HG02678 (cell line): ENCODE measurements around the gene NDUFS8.

Experiments
- ATAC-seq: cut with Tn5 transposase; IDR thresholded peaks from one replicate; pipeline ENCODE4 v1.9.1; 2021; ENCODE audit warnings: mild to moderate bottlenecking, moderate library complexity; ENCODE audit not compliant: unreplicated experiment

NDUFS8 gene

DNA sequence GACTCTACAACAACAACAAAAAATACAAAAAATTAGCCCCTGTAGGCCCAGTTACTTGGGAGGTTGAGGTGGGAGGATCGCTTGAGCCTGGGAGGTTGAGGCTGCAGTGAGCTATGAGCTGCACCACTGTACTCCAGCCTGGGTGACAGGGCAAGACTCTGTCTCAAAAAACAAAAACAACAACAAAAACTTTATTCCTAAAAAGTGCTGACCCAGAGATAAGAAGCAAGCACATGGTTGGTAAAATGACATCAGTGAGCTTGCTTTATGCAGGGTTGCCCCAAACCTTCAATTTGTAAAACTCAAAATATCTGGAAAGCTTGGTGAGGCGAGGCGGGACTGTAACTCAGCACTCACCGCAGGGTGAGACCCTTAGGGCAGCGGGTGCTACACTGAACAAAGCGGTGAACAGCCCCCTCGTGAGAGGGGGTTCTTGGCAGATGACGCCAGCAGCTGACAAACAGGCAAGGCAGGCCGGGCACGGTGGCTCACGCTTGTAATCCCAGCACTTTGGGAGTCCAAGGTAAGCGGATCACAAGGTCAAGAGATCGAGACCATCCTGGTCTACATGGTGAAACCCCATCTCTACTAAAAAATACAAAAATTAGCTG is 4.9 kb downstream of the NDUFS8 start:
- ATAC-seq = no peak

DNA sequence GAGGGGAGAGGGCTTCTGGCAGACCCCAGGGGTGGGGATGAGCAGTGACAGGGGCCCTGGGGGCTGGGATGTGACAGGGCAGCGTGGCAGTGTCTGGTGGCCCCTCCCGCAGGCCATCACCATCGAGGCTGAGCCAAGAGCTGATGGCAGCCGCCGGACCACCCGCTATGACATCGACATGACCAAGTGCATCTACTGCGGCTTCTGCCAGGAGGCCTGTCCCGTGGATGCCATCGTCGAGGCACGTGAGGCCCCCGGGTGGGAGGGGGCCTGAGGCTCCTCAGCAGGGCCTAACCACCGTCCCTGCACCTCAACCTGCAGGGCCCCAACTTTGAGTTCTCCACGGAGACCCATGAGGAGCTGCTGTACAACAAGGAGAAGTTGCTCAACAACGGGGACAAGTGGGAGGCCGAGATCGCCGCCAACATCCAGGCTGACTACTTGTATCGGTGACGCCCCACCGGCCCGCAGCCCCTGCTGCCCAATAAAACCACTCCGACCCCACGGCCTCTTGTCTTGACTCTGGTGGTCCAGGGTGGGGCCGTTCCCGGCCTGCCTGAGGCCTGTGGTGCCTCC is 5.7 kb downstream of the NDUFS8 start:
- no peak for ATAC-seq

DNA sequence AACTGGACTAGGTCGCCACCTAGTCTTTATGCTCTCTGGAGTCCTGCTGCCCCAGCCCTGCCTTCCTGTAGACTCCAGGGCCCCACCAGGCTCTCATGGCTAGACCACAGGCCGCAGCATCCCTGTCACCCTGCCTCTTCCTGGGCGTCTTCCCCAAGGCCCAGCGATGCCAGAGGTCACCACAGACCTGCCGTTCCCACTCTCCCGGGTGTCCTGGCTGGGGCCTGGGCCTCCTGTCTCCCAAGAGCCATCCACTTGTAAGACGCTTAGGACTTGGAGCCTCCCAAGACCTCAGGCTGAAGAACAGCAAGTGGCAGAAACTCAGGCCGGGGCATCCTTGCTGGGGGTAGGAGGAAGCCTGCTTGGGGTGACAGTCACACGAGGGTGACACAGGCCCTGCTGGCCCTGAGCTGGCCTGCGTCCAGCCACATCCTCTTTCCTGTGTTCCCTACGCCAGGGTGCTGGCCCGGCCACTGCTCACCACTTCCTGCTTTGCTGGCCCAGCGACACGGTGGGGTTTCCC is 6.3 kb downstream of the NDUFS8 start:
- ATAC-seq = no peak

DNA sequence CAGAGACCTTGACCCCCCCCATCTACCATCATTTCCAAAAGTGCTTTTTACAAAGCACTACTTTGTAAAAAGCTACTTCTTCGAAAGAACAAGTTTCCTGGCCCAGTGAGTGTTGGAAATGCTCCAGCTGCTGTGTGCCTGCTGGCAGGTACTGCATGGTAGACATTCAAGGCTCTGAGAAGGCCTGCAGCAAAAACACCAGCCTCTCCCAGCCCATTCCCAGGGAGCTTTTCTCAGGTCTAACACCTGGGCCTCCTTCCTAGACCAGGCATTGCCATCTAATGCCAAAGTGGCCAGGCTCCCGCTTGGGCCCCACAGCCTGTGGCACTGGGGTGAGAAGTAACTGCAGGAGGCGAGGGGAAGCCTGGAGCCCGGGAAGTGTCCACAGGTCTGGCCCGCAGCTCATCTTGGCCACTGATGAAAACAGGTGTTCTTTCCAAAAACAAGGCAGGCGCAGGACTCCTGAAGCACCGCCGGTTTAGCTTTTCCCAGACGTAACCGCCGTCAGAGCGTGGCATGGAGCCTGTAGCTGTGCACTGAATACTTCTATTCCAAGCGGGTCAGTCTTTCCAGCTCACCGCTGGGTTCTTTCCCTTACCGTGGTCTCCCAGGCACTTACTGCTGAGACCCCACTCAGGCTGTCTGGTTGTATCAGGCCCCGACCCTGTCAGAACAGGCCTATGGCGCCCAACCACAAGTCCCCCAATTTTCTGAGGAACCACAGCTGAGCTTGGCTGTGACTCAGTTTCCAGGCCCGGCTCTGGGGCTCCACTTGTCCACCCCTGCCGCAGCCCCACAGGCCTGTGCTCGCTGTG is 7.1 kb downstream of the NDUFS8 start:
- no peak for ATAC-seq

DNA sequence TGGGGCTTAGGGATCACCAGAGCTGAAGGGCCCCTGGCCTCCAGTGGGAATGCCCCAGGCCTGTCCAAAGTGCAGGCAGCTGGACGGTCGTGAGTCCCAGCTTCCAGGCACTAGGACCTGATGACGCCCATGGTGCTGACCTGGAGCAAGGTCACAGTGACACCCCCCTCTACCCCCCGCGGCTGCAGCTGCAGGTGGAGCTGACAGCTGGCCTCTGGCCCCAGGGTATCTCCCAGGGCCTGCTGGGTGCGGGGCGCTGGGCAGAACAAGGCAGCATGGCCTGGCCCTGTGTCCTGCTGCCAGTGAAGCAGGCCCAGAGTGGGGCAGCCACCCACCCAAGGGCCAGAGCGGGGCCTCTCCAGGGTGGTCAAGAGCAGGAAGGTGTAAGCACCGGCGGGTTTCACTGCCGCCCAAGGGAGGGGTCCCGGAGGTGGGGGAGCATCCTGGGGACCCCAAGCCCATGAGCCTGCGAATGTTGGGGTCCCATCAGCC is 7.8 kb downstream of the NDUFS8 start:
- no peak for ATAC-seq

DNA sequence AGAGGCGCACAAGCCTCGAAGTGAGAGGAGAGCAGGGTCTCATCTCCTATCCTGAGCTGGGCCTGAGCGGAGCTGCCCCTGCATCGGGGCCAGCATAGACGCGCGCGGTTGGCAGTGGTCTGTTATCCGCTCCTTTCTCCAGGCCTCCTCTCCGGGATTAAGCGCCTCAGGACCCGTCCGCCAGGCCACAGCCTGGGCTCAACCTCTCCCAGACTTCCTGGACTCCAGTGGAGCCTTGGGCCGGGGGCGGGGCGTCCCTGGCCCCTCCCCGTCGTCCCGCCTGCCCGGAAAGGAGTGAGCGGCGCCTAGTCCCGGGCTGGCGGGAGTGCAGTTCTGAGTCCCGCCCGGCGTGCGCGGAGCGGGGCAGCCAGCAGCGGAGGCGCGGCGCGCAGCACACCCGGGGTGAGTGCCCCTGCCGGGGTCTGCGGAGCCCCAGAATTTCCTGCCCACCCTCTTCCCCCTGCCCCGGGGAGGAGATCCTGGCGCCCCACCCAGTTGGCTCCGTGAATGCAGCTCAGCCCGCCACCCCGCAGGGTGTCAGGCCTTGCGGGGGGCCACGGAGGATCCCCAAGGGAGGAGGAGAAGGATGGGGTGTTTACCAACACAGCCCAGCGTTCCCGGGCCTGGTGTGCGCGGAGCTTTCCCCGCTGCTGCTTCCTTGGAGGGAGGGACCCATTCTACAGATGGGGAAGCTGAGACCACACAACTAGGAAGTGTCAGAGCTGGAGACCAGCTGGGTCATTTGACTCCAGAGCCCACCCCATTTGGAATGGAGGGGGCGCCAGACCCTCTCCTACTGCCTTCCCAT is 8.4 kb downstream of the NDUFS8 start, which contains the start of gene TCIRG1:
Gene TCIRG1 (plus strand): TSS at position 308 of the 808 bp plus-strand sequence. CDS start 2,247 bp downstream, outside the sequence.
- ATAC-seq = no peak

DNA sequence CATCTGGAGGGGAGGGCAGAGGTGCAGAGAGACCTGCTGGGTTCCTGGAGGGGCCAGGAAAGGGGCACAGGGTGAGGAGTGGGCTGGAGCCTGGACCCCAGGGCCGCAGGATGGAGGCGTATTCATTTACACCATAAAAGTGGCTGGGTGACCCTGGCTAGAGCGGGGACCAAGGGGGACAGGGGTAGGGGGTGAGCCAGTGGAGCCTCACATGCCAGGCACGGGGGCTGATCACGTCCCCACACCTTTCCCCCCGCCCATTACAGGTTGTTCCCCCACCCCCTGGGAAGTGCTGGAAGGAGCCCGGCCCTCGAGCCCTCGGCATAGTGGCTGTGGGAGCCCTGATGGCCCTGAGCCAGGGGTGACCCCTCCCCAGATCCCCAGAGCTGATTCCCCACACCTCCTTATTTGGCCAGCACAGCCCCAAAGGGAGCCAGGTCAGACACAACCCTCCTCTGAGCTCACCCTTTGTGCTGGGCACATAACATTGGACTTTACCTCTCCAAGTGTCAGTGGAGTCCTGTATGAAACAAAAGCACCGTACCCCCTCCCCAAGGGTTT is 9.1 kb downstream of the NDUFS8 start:
- no peak for ATAC-seq

DNA sequence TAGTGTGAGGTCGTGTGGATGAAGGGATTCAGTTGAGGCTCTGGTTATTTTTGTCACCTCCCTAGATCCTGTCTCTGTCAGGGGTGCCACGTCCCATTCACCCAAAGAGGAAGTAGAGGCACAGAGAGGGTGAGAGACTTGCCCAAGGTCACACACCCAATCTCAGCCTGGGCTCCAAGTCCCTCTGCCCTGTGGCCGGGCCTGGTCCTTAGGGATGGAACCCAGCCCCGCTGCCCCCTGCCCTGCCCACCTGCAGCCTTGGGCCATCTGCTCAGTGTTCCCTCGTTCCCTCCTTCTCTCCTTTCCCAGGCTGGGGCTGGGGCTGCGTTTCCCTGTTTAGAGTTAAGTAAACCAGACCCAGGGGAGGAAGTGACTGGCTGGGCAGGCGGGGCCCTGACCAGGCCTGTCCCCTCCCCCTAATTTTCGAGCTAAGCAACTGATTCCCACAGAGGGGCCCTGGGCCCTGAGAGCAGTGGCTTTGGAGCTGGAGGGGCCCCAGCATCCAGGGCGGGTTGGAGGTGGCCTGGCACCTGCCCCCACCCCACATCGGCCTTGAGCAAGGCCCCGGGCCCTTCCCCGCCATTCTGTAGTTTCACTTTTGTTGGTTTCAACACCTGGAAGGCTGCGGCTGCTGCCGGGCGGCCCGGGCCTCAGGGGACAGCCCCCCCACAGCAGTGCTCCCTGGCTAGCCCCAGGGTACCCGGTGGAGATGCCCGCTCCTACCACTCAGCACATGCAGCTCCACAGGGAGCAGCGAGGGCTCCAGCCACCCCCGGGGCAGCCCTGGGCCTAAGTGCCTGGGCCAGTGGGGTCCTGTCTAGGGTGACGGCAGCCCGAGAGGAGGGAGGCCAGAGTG is 9.8 kb downstream of the NDUFS8 start:
- peak; percentile 60 for ATAC-seq

DNA sequence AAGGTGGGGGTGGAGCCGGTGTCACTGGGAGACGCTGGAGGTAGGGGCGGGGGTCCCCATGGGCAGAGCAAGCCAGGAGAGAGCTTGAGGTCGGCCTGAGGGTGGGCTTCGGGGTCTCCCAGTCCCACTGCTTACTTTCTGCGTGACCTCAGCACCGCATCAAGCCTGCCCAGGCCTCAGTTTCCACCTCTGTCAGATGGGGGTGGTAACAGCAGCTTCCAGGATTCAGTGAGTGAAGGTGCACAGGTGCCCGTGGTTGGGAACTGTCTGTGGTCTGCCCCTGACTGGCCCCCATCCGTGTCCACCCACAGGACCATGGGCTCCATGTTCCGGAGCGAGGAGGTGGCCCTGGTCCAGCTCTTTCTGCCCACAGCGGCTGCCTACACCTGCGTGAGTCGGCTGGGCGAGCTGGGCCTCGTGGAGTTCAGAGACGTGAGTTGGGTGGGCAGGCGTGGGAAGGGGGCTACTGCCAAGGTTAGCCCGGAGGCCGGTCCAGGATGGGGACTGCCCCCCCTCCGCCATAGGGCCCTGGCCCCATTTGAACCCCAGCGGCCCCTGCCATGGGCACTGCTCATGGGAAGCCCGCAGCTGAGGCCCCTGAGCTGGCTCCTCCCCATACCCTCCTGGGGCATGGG is 10.6 kb downstream of the NDUFS8 start:
- ATAC-seq = no peak

DNA sequence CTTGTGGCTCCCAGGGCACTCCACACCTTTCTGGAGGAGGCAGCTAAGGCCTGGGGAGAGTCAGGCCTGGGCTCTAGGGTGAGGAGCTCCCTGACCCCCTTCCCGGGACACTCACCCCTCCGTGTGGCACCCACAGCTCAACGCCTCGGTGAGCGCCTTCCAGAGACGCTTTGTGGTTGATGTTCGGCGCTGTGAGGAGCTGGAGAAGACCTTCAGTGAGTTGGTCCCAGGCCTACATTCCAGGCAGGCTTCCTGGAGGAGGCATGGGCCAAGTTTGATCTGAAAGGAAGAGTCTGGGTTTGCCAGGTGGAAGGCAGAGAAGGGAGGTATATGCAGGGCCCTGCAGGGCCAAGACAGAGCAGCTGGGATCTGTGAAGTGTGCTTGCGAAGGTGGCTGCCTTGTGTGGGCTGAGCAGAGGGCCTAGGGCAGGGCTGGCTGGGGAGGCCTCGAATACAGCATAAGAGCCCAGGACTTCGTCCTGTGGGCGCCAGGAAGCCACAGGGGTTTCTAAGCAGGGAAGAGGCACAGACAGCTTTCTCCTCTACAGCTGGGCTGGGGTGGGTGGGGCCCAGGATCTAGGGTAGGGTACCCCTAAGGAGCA is 11.2 kb downstream of the NDUFS8 start:
- ATAC-seq = no peak

DNA sequence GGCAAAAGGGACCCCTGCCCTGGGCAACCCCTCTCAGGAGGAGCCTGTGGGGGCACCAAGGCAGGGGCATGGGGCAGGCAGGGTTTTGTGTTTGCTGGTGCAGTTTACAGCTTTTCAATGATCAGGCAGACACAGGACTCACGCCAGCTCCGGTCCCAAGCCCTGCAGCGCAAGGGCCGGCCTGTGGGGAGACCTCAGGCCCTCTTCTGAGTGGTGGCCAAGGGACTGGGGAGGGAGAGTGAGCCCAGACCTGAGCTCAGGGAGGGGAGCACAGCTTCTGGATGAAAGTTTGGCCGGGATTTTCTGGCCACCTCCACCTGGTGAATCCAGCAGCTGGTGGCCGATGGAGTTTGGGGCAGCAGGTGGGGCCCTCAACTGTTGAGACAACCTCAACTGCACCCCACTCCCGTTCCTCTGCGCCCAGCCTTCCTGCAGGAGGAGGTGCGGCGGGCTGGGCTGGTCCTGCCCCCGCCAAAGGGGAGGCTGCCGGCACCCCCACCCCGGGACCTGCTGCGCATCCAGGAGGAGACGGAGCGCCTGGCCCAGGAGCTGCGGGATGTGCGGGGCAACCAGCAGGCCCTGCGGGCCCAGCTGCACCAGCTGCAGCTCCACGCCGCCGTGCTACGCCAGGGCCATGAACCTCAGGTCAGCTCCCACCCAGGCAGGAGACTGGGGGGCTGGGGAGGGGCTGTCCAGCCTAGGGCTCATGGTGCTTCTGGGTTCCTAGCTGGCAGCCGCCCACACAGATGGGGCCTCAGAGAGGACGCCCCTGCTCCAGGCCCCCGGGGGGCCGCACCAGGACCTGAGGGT is 11.9 kb downstream of the NDUFS8 start:
- ATAC-seq = no peak

DNA sequence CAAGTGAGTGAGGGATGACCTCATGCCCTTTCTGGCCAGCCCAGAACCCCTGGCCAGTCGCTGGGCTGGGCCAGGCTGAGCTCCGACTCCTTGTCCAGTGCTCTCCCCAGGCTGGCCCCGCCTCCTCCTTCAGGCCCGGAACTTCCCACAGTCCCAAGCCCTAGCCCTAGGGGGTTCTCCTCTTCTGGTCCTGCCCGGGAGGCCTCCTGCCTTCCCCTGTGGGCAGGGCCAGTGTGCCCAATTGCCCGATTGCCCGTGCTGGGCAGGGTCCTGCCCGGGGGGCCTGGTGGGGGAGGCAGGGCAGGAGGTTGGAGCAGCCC is 12.5 kb downstream of the NDUFS8 start:
- ATAC-seq = no peak

DNA sequence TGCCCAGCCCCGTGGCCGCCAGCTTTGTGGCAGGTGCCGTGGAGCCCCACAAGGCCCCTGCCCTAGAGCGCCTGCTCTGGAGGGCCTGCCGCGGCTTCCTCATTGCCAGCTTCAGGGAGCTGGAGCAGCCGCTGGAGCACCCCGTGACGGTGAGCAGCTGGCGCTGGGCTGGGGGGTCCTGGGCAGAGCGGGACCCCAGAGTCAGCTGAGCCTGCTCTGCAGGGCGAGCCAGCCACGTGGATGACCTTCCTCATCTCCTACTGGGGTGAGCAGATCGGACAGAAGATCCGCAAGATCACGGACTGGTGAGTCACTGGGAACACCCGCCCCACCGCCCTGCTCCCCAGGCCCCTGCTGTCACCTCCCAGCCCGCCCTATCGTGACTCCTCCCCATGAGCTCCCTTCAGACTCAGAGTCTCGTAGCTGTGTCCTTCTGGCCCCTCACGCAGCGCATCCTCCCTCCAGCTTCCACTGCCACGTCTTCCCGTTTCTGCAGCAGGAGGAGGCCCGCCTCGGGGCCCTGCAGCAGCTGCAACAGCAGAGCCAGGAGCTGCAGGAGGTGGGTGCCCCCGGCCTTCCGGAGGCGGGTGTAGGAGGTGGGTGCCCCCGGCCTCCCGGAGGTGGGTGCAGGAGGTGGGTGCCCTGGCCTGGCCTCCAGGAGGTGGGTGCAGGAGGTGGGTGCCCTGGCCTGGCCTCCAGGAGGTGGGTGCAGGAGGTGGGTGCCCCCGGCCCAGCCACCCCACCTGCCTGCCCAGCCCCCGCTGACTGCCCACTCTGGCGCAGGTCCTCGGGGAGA is 13.1 kb downstream of the NDUFS8 start:
- no peak for ATAC-seq

DNA sequence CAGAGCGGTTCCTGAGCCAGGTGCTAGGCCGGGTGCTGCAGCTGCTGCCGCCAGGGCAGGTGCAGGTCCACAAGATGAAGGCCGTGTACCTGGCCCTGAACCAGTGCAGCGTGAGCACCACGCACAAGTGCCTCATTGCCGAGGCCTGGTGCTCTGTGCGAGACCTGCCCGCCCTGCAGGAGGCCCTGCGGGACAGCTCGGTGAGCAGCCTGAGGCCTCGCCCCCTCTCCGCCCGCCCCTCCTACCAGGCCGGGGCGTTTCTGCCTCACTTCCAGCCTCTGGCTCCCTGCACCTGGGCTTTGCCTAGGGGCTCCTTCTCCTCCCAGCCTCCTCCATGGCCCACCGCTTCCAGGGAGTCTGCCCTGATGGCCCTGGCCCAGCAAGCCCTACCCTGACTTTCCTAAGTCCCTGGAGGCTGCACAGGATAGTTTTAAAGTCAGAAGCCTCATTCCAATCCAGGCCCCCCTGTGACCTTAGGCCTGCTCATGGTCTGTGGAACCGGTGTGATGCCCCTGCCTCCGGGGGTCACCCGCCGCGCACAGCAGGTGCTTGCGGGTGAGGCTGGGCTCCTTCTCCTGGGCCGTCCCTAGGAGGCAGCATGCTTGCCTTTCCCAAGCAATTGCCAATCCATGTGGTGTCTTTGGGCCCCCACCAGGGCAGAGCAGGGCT is 13.8 kb downstream of the NDUFS8 start:
- ATAC-seq = no peak

DNA sequence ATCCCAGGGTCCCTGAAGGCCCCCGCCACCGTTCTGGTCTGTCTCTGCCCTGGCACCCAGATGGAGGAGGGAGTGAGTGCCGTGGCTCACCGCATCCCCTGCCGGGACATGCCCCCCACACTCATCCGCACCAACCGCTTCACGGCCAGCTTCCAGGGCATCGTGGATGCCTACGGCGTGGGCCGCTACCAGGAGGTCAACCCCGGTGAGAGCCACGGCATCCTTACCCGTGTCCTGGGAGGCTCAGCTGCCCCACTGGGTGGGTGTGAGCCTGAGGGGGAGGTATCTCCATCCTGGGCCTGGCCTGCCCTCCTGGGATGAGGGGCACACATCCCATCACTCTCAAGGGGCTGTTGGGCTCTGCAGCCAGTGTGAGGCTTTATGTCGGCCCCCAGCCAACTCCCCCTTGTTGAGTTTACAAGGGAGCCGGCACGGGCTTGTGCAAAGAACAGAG is 14.4 kb downstream of the NDUFS8 start:
- ATAC-seq = no peak

DNA sequence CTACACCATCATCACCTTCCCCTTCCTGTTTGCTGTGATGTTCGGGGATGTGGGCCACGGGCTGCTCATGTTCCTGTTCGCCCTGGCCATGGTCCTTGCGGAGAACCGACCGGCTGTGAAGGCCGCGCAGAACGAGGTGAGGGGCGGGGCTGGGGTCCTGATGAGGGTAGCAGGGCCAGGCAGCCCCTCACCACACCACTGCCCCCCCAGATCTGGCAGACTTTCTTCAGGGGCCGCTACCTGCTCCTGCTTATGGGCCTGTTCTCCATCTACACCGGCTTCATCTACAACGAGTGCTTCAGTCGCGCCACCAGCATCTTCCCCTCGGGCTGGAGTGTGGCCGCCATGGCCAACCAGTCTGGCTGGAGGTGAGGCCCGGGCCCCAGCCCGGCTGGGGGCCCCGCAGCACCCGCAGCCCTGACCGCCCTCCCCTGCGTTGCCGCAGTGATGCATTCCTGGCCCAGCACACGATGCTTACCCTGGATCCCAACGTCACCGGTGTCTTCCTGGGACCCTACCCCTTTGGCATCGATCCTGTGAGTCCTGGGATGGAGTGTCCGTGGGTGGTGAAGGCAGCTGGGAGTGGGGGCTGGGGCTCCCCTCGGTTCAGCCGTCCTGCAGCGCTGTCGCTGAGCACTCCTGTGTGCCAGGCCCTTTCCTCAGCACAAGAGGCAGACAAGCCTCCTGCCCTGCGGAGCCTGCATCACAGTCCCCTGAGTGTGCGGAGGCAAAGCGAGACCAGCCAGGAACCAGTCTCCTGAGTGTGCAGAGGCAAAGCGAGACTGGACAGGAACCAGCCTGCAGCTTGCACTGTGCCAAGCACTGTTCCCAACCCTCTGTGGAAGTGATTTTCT is 17.2 kb downstream of the NDUFS8 start:
- no peak for ATAC-seq
